Neuronal stem cell (in vitro differentiated cells): ENCODE results near the gene ADAD2.
"Not testable (repeated sequence)": the region's sequence is repeated elsewhere in the genome, so short reads cannot be mapped to it uniquely, and the experiment has no call there.

Experiments used
- DNase-seq: peaks from one replicate; pipeline ENCODE4 v3.0.0-alpha.2; 2013; ENCODE audit warnings: low spot score
- H2AFZ ChIP-seq: one replicate; pipeline ENCODE4 v1.6.1; 2013; ENCODE audit warnings: mild to moderate bottlenecking, low read length, inconsistent platforms
- H2AK5ac ChIP-seq: 2 replicates; pipeline ENCODE4 v1.6.1; 2013; ENCODE audit warnings: low read depth, mild to moderate bottlenecking, inconsistent platforms, low read length, moderate library complexity, mixed read lengths
- H2BK120ac ChIP-seq: 2 replicates; pipeline ENCODE4 v1.6.1; 2013; ENCODE audit warnings: low read depth, mild to moderate bottlenecking, inconsistent platforms, low read length, moderate library complexity, mixed read lengths
- H2BK12ac ChIP-seq: one replicate; pipeline ENCODE4 v1.6.1; 2013; ENCODE audit warnings: low read length, inconsistent platforms
- H2BK15ac ChIP-seq: 2 replicates; pipeline ENCODE4 v1.6.1; 2013; ENCODE audit warnings: mild to moderate bottlenecking, low read length, inconsistent platforms, mixed read lengths
- H2BK5ac ChIP-seq: one replicate; pipeline ENCODE4 v1.6.1; 2013; ENCODE audit warnings: inconsistent platforms, mild to moderate bottlenecking, low read length, moderate library complexity
- H3K14ac ChIP-seq: one replicate; pipeline ENCODE4 v1.6.1; 2013; ENCODE audit warnings: low read length, inconsistent platforms
- H3K18ac ChIP-seq: 2 replicates; pipeline ENCODE4 v1.6.1; 2013; ENCODE audit warnings: low read length, inconsistent platforms
- H3K23ac ChIP-seq: 2 replicates; pipeline ENCODE4 v1.6.1; 2013; ENCODE audit warnings: low read depth, mild to moderate bottlenecking, mixed read lengths, low read length, inconsistent platforms; ENCODE audit not compliant: poor library complexity
- H3K27ac ChIP-seq: replicated peaks from 3 replicates; pipeline ENCODE4 v1.5.1; 2013; ENCODE audit warnings: low read length, inconsistent platforms
- H3K27me3 ChIP-seq, 3 experiments: 2 replicates each; pipeline ENCODE4 v1.6.1; 2013; ENCODE audit warnings: low read length in 3 of 3, mild to moderate bottlenecking in 2 of 3, inconsistent platforms in 1 of 3, low read depth in 1 of 3, mixed read lengths in 1 of 3, moderate library complexity in 1 of 3; ENCODE audit not compliant: control insufficient read depth in 3 of 3, insufficient read depth in 3 of 3
- H3K36me3 ChIP-seq, 2 donors: replicated peaks in 1 of 2; 2 replicates each; pipeline ENCODE4 v1.6.1; 2013; ENCODE audit warnings: low read length in 2 of 2; ENCODE audit not compliant: control insufficient read depth in 2 of 2, insufficient read depth in 2 of 2
- H3K4ac ChIP-seq: 2 replicates; pipeline ENCODE4 v1.6.1; 2013; ENCODE audit warnings: inconsistent platforms, mild to moderate bottlenecking, low read length, moderate library complexity
- H3K4me1 ChIP-seq, 2 donors: 1 replicate in 1 of 2; 2 replicates in 1 of 2; pipeline ENCODE4 v1.6.1; 2013; ENCODE audit warnings: low read length in 2 of 2, low read depth in 1 of 2; ENCODE audit not compliant: control insufficient read depth in 2 of 2, insufficient read depth in 1 of 2
- H3K4me2 ChIP-seq: one replicate; pipeline ENCODE4 v1.6.1; 2013; ENCODE audit warnings: mild to moderate bottlenecking, low read length, inconsistent platforms; ENCODE audit not compliant: insufficient read depth, poor library complexity, severe bottlenecking
- H3K4me3 ChIP-seq, 2 donors: 2 replicates each; pipeline ENCODE4 v1.5.1; 2013; ENCODE audit warnings: low read length in 2 of 2, mild to moderate bottlenecking in 2 of 2, inconsistent platforms in 1 of 2, moderate library complexity in 1 of 2
- H3K79me1 ChIP-seq: one replicate; pipeline ENCODE4 v1.6.1; 2013; ENCODE audit warnings: low read depth, mild to moderate bottlenecking, inconsistent platforms, low read length, moderate library complexity
- H3K9ac ChIP-seq: one replicate; pipeline ENCODE4 v1.6.1; 2013; ENCODE audit warnings: mild to moderate bottlenecking, low read depth, low read length, inconsistent platforms; ENCODE audit not compliant: poor library complexity
- H3K9me3 ChIP-seq, 2 donors: replicated peaks in 1 of 2; 2 replicates each; pipeline versions ENCODE3 to v1.6.1; 2013; ENCODE audit warnings: low read length in 2 of 2, mild to moderate bottlenecking in 2 of 2, inconsistent platforms in 1 of 2, low read depth in 1 of 2, mixed read lengths in 1 of 2, moderate library complexity in 1 of 2; ENCODE audit not compliant: control insufficient read depth in 2 of 2, insufficient read depth in 1 of 2
- H4K8ac ChIP-seq: one replicate; pipeline ENCODE4 v1.6.1; 2013; ENCODE audit warnings: low read depth, mild to moderate bottlenecking, inconsistent platforms, low read length, moderate library complexity
- H4K91ac ChIP-seq: one replicate; pipeline ENCODE4 v1.6.1; 2013; ENCODE audit warnings: low read length, low read depth, mild to moderate bottlenecking, inconsistent platforms; ENCODE audit not compliant: poor library complexity
- WGBS, 2 donors: extraction: QIAGEN DNeasy Blood & Tissue Kit; methylation state at CpG; one replicate each; pipeline ENCODE4 v1.1.7; 2013; ENCODE audit warnings: missing lambda C conversion rate in 2 of 2, mixed read lengths in 1 of 2; ENCODE audit not compliant: insufficient read length in 2 of 2, insufficient replicate concordance in 1 of 2; ENCODE audit errors: extremely low coverage in 2 of 2; 5-methylcytosine and 5-hydroxymethylcytosine counted together

The ADAD2 gene

DNA sequence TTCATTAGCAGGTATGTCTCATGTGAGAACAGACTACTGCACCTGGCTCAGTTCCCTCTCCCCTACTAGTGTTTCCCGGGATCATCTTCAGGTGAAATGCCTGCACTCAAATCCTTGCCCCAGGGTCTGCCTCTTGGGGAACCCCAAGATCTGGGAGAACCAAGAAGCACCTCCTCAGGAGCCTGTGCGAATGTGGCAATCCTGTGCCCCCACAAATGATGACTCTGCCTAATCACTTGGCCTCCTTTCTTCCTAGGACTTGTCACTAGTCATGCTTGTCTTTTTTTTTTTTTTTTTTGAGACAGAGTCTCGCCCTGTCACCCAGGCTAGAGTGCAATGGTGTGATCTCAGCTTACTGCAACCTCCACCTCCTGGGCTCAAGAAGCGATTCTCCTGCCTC is 21.7 kb downstream of the ADAD2 start:
- no peak overlapping the region for H3K14ac ChIP-seq

GRCh38 chr16:84214451-84215066 is 23.6 kb downstream of the ADAD2 start:
- H3K18ac ChIP-seq: peak overlapping the region; percentile 5
- WGBS, 2 donors: no CpG with 5 or more reads among the region's 15 CpGs

More for the DNA sequence above, 21.7 kb downstream of the ADAD2 start:
- H3K18ac ChIP-seq: no peak overlapping the region
- H3K36me3 ChIP-seq: no peaks in the 10 kb centered on the region
- DNase-seq: no peak
- no peak overlapping the region for H3K4ac ChIP-seq
- WGBS, 2 donors: no CpG with 5 or more reads among the region's 4 CpGs
- H3K27ac ChIP-seq: no peak overlapping the region
- no peak overlapping the region for H4K8ac ChIP-seq
- H3K9me3 ChIP-seq: no peaks in the 10 kb centered on the region
- no peak overlapping the region for H2BK120ac ChIP-seq
- no peak overlapping the region for H3K9ac ChIP-seq
- no peak overlapping the region for H2BK15ac ChIP-seq
- no peak overlapping the region for H3K4me2 ChIP-seq
- H2AK5ac ChIP-seq: no peak overlapping the region
- no peak overlapping the region for H3K23ac ChIP-seq
- H3K4me3 ChIP-seq: no peak overlapping the region
- peaks cover 0 to 13% (median 0%) of the 10 kb centered on the region in 3 experiments for H3K27me3 ChIP-seq
- H2BK5ac ChIP-seq: no peak overlapping the region
- H2AFZ ChIP-seq: no peak overlapping the region
- peaks cover 0 to 4% of the 10 kb centered on the region in 2 donors for H3K4me1 ChIP-seq
- no peak overlapping the region for H4K91ac ChIP-seq
- H3K79me1 ChIP-seq: no peaks in the 10 kb centered on the region
- H2BK12ac ChIP-seq: no peak overlapping the region

DNA sequence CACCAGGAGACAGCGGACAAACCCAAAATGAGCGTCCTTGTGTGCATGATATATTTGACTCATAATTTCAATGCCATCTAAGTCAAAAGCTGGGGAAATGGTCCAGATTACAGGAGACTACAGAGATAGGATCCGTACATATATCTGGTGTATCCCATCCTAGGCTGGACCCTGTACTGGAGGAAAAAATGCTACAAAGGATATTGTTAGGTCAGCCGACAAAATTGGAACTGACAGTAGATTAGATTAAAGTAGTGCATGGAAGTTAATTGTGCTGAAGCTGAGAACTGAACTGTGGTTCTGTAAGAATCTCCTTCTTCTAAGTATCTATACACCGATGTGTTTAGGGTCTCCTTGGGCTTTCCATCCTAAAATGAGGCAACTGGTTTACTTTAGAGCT is 24.6 kb downstream of the ADAD2 start:
- Histone ChIP-seq H2BK120ac (no peak overlapping the region), H3K36me3 (no peaks in the 10 kb centered on the region), H3K9ac (no peak overlapping the region), H3K27ac (no peak overlapping the region), H2BK5ac (no peak overlapping the region), H3K79me1 (no peaks in the 10 kb centered on the region), H3K27me3 (peaks cover 0 to 8% (median 0%) of the 10 kb centered on the region in 3 experiments), H2BK15ac (no peak overlapping the region), H4K8ac (no peak overlapping the region), H2AFZ (no peak overlapping the region), H3K4me1 (peaks cover 3 to 9% of the 10 kb centered on the region in 2 donors), H3K4me2 (no peak overlapping the region), H4K91ac (no peak overlapping the region), H3K9me3 (no peaks in the 10 kb centered on the region), H3K14ac (no peak overlapping the region), H3K23ac (no peak overlapping the region), H2BK12ac (no peak overlapping the region), H3K4ac (no peak overlapping the region), H2AK5ac (no peak overlapping the region), H3K18ac (no peak overlapping the region), H3K4me3 (no peak overlapping the region)
- no CpG with 5 or more reads among the region's 5 CpGs for WGBS, 2 donors
- no peak for DNase-seq

More at GRCh38 chr16:84214451-84215066, 23.6 kb downstream of the ADAD2 start:
- DNase-seq: no peak
- Histone ChIP-seq H2BK120ac (no peak overlapping the region), H2AFZ (no peak overlapping the region), H3K4ac (no peak overlapping the region), H3K4me1 (peaks cover 3 to 9% of the 10 kb centered on the region in 2 donors), H3K4me3 (no peak overlapping the region), H3K4me2 (no peak overlapping the region), H3K23ac (no peak overlapping the region), H2BK12ac (peak overlapping the region; percentile 2), H3K9me3 (no peaks in the 10 kb centered on the region), H4K91ac (peak overlapping the region; percentile 20), H3K14ac (no peak overlapping the region), H2BK15ac (no peak overlapping the region), H2AK5ac (no peak overlapping the region), H3K27me3 (peaks cover 0 to 8% (median 0%) of the 10 kb centered on the region in 3 experiments), H4K8ac (no peak overlapping the region), H3K36me3 (no peaks in the 10 kb centered on the region), H3K27ac (no peak overlapping the region), H3K9ac (no peak overlapping the region), H2BK5ac (no peak overlapping the region), H3K79me1 (no peaks in the 10 kb centered on the region)

- H3K9ac ChIP-seq, H4K8ac ChIP-seq, H3K4me1 ChIP-seq, H2BK12ac ChIP-seq, H3K36me3 ChIP-seq, H2BK15ac ChIP-seq, H2AK5ac ChIP-seq, H2AFZ ChIP-seq, H3K27ac ChIP-seq, H3K9me3 ChIP-seq, H2BK120ac ChIP-seq, H4K91ac ChIP-seq, H3K27me3 ChIP-seq, H3K79me1 ChIP-seq, H3K4me2 ChIP-seq, H3K14ac ChIP-seq, H3K4me3 ChIP-seq, H2BK5ac ChIP-seq, H3K18ac ChIP-seq, DNase-seq, H3K4ac ChIP-seq, H3K23ac ChIP-seq: not testable (repeated sequence)
- no CpG with 5 or more reads among the region's 3 CpGs for WGBS, 2 donors
Measured at GRCh38 chr16:84216144-84216543, 25.2 kb downstream of the ADAD2 start.
